PC-9 (cell line): ENCODE results near the gene DDX41. TPM values are rescaled to one million over a fixed set of nuclear protein-coding genes. Genes with fewer than 3 reads are reported as not detected.

Source experiments
- BruUV-seq: library from RNA; stranded (reverse); fragments of 400-500 nt; replicated peaks from 2 replicates; lab custom pipeline; 2021; lab: Mats Ljungman, UMichigan
- CTCF ChIA-PET: fragments of 300-600 bp; sonication (Branson Sonifier 250); formaldehyde crosslinking; loops from one replicate; lab custom pipeline; 2022; ENCODE audit warnings: antibody characterized with exemption; lab: Charles Lee
- POLR2A ChIA-PET: fragments of 300-600 bp; sonication (Branson Sonifier 250); formaldehyde crosslinking; loops from one replicate; lab custom pipeline; 2022; ENCODE audit warnings: antibody characterized with exemption; ENCODE audit not compliant: unreplicated experiment; lab: Charles Lee
- DNase-seq, 2 experiments: peaks; one replicate each; pipeline versions ENCODE4 v3.0.0 to v3.0.0-alpha.2; 2015 to 2022; ENCODE audit warnings: mixed read lengths in 1 of 2
- H2AFZ ChIP-seq: fragments of 200-600 bp; sonication (generic); 2 replicates; pipeline ENCODE4 v1.8.1; 2017; ENCODE audit warnings: antibody characterized with exemption
- H3F3A ChIP-seq: fragments of 200-600 bp; sonication (generic); 2 replicates; pipeline ENCODE4 v1.8.1; 2017; ENCODE audit warnings: antibody characterized with exemption, mild to moderate bottlenecking, low read depth; ENCODE audit not compliant: insufficient read depth
- H3K27ac ChIP-seq: fragments of 200-600 bp; sonication (generic); 2 replicates; pipeline ENCODE4 v1.6.1; 2016; ENCODE audit warnings: mixed run types
- H3K27me3 ChIP-seq: fragments of 200-600 bp; sonication (generic); 2 replicates; pipeline ENCODE4 v1.6.1; 2016; ENCODE audit warnings: low read depth, mixed run types; ENCODE audit not compliant: insufficient read depth
- H3K36me3 ChIP-seq: fragments of 200-600 bp; sonication (generic); 2 replicates; pipeline ENCODE4 v1.6.1; 2016; ENCODE audit warnings: low read depth, mixed run types
- H3K4me1 ChIP-seq: fragments of 200-600 bp; sonication (generic); replicated peaks from 2 replicates; pipeline ENCODE4 v1.6.1; 2016; ENCODE audit warnings: mixed run types; ENCODE audit not compliant: insufficient read depth
- H3K4me2 ChIP-seq: fragments of 200-600 bp; sonication (generic); 2 replicates; pipeline ENCODE4 v1.6.1; 2017; ENCODE audit warnings: mixed run types
- H3K4me3 ChIP-seq: fragments of 200-600 bp; sonication (generic); 2 replicates; pipeline ENCODE4 v1.6.1; 2016; ENCODE audit warnings: mixed run types
- H3K79me2 ChIP-seq: fragments of 200-600 bp; sonication (generic); 2 replicates; pipeline ENCODE4 v1.6.1; 2017; ENCODE audit warnings: low read depth, mixed run types
- H3K9me2 ChIP-seq: fragments of 200-600 bp; sonication (generic); 2 replicates; pipeline ENCODE4 v1.8.1; 2017; ENCODE audit warnings: mild to moderate bottlenecking; ENCODE audit not compliant: insufficient read depth
- H3K9me3 ChIP-seq: fragments of 200-600 bp; sonication (generic); 2 replicates; pipeline ENCODE4 v1.8.1; 2016; ENCODE audit warnings: low read depth; ENCODE audit not compliant: insufficient read depth
- H4K20me1 ChIP-seq: fragments of 200-600 bp; sonication (generic); 2 replicates; pipeline ENCODE4 v1.8.1; 2017; ENCODE audit not compliant: insufficient read depth
- CTCF ChIP-seq: fragments of 200-600 bp; sonication (generic); conservative IDR thresholded peaks from 2 replicates; pipeline ENCODE4 v1.6.1; 2017; ENCODE audit warnings: mixed run types, antibody characterized with exemption, mild to moderate bottlenecking, moderate library complexity
- EZH2 ChIP-seq: fragments of 200-600 bp; sonication (generic); IDR thresholded peaks from 2 replicates; pipeline ENCODE4 v1.8.0; 2017; ENCODE audit warnings: antibody characterized with exemption, low read depth
- intact Hi-C: fragments of 100-400 bp; cut with micrococcal nuclease; formaldehyde crosslinking; loops from one replicate; pipeline ENCODE4 v1.10.0; 2022; ENCODE audit not compliant: unreplicated experiment
- total RNA-seq: library from RNA; stranded (reverse); gene quantifications from 2 replicates; pipeline ENCODE4 v1.2.3, GENCODE V29; 2021

The DDX41 gene
- total RNA-seq, 1 experiment from 2014 or later: 93.1 TPM

- no peaks in the 10 kb centered on the region for H3K9me3 ChIP-seq
- H3K4me3 ChIP-seq: peak overlapping the region; percentile 93
- POLR2A ChIA-PET: no interaction called here
- no peak for DNase-seq
- H3K79me2 ChIP-seq: peaks cover 27% of the 10 kb centered on the region
- H3K27me3 ChIP-seq: no peaks in the 10 kb centered on the region
- no peak for TF ChIP-seq EZH2
- H3K9me2 ChIP-seq: no peaks in the 10 kb centered on the region
- intact Hi-C loops: loop anchor here (5.0 kb wide), 2 partner anchors 213 to 508 kb away; partner anchors contain the start of genes PRELID1, RAB24 and UIMC1
- no peak overlapping the region for H3K27ac ChIP-seq
- peaks cover 18% of the 10 kb centered on the region for H3K4me1 ChIP-seq
- H3F3A ChIP-seq: peaks cover 7% of the 10 kb centered on the region; the same call in 1 of the 2 replicates
- peak overlapping the region; percentile 99 for H3K4me2 ChIP-seq
- H2AFZ ChIP-seq: no peak overlapping the region
- CTCF ChIA-PET: no interaction called here
- BruUV-seq: no TSS peak
- no peaks in the 10 kb centered on the region for H4K20me1 ChIP-seq
- peaks cover 5% of the 10 kb centered on the region for H3K36me3 ChIP-seq
Measured at GRCh38 chr5:177515580-177515979, 1.2 kb downstream of the DDX41 start.

- peaks cover 5% of the 10 kb centered on the region for H3K36me3 ChIP-seq
- ChIA-PET CTCF (no interaction called here), POLR2A (no interaction called here)
- H3K4me1 ChIP-seq: peaks cover 17% of the 10 kb centered on the region
- H3K9me3 ChIP-seq: no peaks in the 10 kb centered on the region
- H3K9me2 ChIP-seq: no peaks in the 10 kb centered on the region
- H2AFZ ChIP-seq: no peak overlapping the region
- BruUV-seq: no TSS peak
- H3K4me2 ChIP-seq: no peak overlapping the region
- no peak for DNase-seq
- TF ChIP-seq CTCF (no peak), EZH2 (no peak)
- H4K20me1 ChIP-seq: no peaks in the 10 kb centered on the region
- intact Hi-C loops: no loop called here
- H3K79me2 ChIP-seq: peaks cover 24% of the 10 kb centered on the region
- no peak overlapping the region for H3K4me3 ChIP-seq
- peaks cover 7% of the 10 kb centered on the region; the same call in 1 of the 2 replicates for H3F3A ChIP-seq
- no peaks in the 10 kb centered on the region for H3K27me3 ChIP-seq
- H3K27ac ChIP-seq: no peak overlapping the region
Measured at GRCh38 chr5:177514541-177514940, 2.2 kb downstream of the DDX41 start.

GRCh38 chr5:177513500-177513899 is 3.3 kb downstream of the DDX41 start:
- H3K4me1 ChIP-seq: peaks cover 10% of the 10 kb centered on the region
- no peak overlapping the region for H3K27ac ChIP-seq
- no peaks in the 10 kb centered on the region for H3K9me2 ChIP-seq
- no peak overlapping the region for H2AFZ ChIP-seq
- POLR2A ChIA-PET: no interaction called here
- H3K36me3 ChIP-seq: peaks cover 5% of the 10 kb centered on the region; the same call in 1 of the 2 replicates
- TF ChIP-seq EZH2 (no peak), CTCF (no peak)
- no peaks in the 10 kb centered on the region for H3K9me3 ChIP-seq
- BruUV-seq: no TSS peak
- H3K4me2 ChIP-seq: no peak overlapping the region
- H3K27me3 ChIP-seq: no peaks in the 10 kb centered on the region
- CTCF ChIA-PET: no interaction called here
- H3K79me2 ChIP-seq: peaks cover 17% of the 10 kb centered on the region
- DNase-seq: no peak
- no peaks in the 10 kb centered on the region for H4K20me1 ChIP-seq
- no peak overlapping the region for H3K4me3 ChIP-seq
- no peaks in the 10 kb centered on the region for H3F3A ChIP-seq
- intact Hi-C loops: no loop called here
